H9 (cell line): Measurements from ENCODE around the gene NXPH4. TPM values are rescaled to one million over a fixed set of nuclear protein-coding genes. Genes with fewer than 3 reads are reported as not detected.
A peak's percentile ranks its signal among the peaks of the same experiment; 100 is the strongest.

Source experiments
- DNase-seq: peaks from one replicate; pipeline ENCODE4 v3.0.0-alpha.2; 2017
- H2AFZ ChIP-seq: one replicate; pipeline ENCODE4 v1.6.1; 2013; ENCODE audit warnings: mild to moderate bottlenecking, low read length, control low read depth, moderate library complexity
- H2AK5ac ChIP-seq: 2 replicates; pipeline ENCODE4 v1.6.1; 2013; ENCODE audit warnings: low read length, control low read depth, mixed read lengths; ENCODE audit not compliant: insufficient read length
- H2BK120ac ChIP-seq: one replicate; pipeline ENCODE4 v1.6.1; 2013; ENCODE audit warnings: low read depth, mild to moderate bottlenecking, low read length, control low read depth, inconsistent platforms; ENCODE audit not compliant: poor library complexity, severe bottlenecking
- H2BK12ac ChIP-seq: 2 replicates; pipeline ENCODE4 v1.6.1; 2013; ENCODE audit warnings: low read length, control low read depth, mixed read lengths, low read depth; ENCODE audit not compliant: insufficient read length
- H2BK15ac ChIP-seq: 2 replicates; pipeline ENCODE4 v1.6.1; 2013; ENCODE audit warnings: low read depth, low read length, control low read depth
- H2BK20ac ChIP-seq: one replicate; pipeline ENCODE4 v1.6.1; 2013; ENCODE audit warnings: low read depth, mild to moderate bottlenecking, low read length, control low read depth, inconsistent platforms; ENCODE audit not compliant: poor library complexity, severe bottlenecking
- H2BK5ac ChIP-seq: 2 replicates; pipeline ENCODE4 v1.6.1; 2013; ENCODE audit warnings: low read length, control low read depth, mixed read lengths; ENCODE audit not compliant: insufficient read length
- H3K14ac ChIP-seq: 2 replicates; pipeline ENCODE4 v1.6.1; 2013; ENCODE audit warnings: low read length, control low read depth; ENCODE audit not compliant: insufficient read depth
- H3K18ac ChIP-seq: 2 replicates; pipeline ENCODE4 v1.6.1; 2013; ENCODE audit warnings: low read depth, mild to moderate bottlenecking, mixed read lengths, low read length, control low read depth; ENCODE audit not compliant: insufficient read length
- H3K23ac ChIP-seq: 2 replicates; pipeline ENCODE4 v1.6.1; 2013; ENCODE audit warnings: low read length, control low read depth, mixed read lengths, low read depth; ENCODE audit not compliant: insufficient read length
- H3K23me2 ChIP-seq: 2 replicates; pipeline ENCODE4 v1.6.1; 2013; ENCODE audit warnings: low read depth, mild to moderate bottlenecking, mixed read lengths, low read length, control low read depth; ENCODE audit not compliant: insufficient read length, poor library complexity, severe bottlenecking
- H3K27ac ChIP-seq: 2 replicates; pipeline ENCODE4 v1.5.1; 2013; ENCODE audit warnings: low read length, control low read depth, mixed read lengths, low read depth; ENCODE audit not compliant: insufficient read length
- H3K27me3 ChIP-seq: 2 replicates; pipeline ENCODE4 v1.6.1; 2013; ENCODE audit warnings: low read length, control low read depth, inconsistent platforms; ENCODE audit not compliant: insufficient read depth
- H3K4ac ChIP-seq: 2 replicates; pipeline ENCODE4 v1.6.1; 2013; ENCODE audit warnings: low read depth, mild to moderate bottlenecking, control low read depth, inconsistent platforms, low read length, moderate library complexity
- H3K4me1 ChIP-seq: 2 replicates; pipeline ENCODE4 v1.6.1; 2013; ENCODE audit warnings: low read length, control low read depth, inconsistent platforms; ENCODE audit not compliant: insufficient read depth
- H3K4me2 ChIP-seq: 2 replicates; pipeline ENCODE4 v1.6.1; 2013; ENCODE audit warnings: low read length, control low read depth, mixed read lengths; ENCODE audit not compliant: insufficient read length, insufficient read depth
- H3K56ac ChIP-seq: 2 replicates; pipeline ENCODE4 v1.6.1; 2013; ENCODE audit warnings: low read depth, mild to moderate bottlenecking, mixed read lengths, low read length, control low read depth; ENCODE audit not compliant: insufficient read length
- H3K79me1 ChIP-seq: 2 replicates; pipeline ENCODE4 v1.6.1; 2013; ENCODE audit warnings: low read depth, mild to moderate bottlenecking, moderate library complexity, low read length, control low read depth, inconsistent platforms; ENCODE audit not compliant: insufficient read depth, poor library complexity, severe bottlenecking
- H3K79me2 ChIP-seq: 2 replicates; pipeline ENCODE4 v1.6.1; 2013; ENCODE audit warnings: low read length, control low read depth, inconsistent platforms; ENCODE audit not compliant: insufficient read depth
- H3K9ac ChIP-seq: 2 replicates; pipeline ENCODE4 v1.6.1; 2013; ENCODE audit warnings: low read length, control low read depth, mixed read lengths; ENCODE audit not compliant: insufficient read length; ENCODE audit errors: extremely low read depth
- H3K9me3 ChIP-seq: one replicate; pipeline ENCODE4 v1.6.1; 2013; ENCODE audit warnings: low read depth, low read length, inconsistent platforms; ENCODE audit not compliant: control insufficient read depth
- H3T11ph ChIP-seq: one replicate; pipeline ENCODE4 v1.6.1; 2013; ENCODE audit warnings: mild to moderate bottlenecking, low read length, control low read depth, inconsistent platforms
- H4K20me1 ChIP-seq: one replicate; pipeline ENCODE4 v1.6.1; 2013; ENCODE audit not compliant: control insufficient read depth, insufficient read length, insufficient read depth
- H4K5ac ChIP-seq: 2 replicates; pipeline ENCODE4 v1.6.1; 2013; ENCODE audit warnings: low read depth, mild to moderate bottlenecking, mixed read lengths, low read length, control low read depth; ENCODE audit not compliant: insufficient read length
- H4K8ac ChIP-seq: replicated peaks from 2 replicates; pipeline ENCODE4 v1.6.1; 2013; ENCODE audit warnings: low read length, control low read depth, mixed read lengths, low read depth; ENCODE audit not compliant: insufficient read length
- H4K91ac ChIP-seq: 2 replicates; pipeline ENCODE4 v1.6.1; 2013; ENCODE audit warnings: low read depth, mild to moderate bottlenecking, moderate library complexity, mixed read lengths, low read length, control low read depth; ENCODE audit not compliant: insufficient read length
- H3K27ac Mint-ChIP-seq, 3 experiments: 2 replicates in 2 of 3; 3 replicates in 1 of 3; pipeline ENCODE4 v1.8.0; 2020 to 2021; ENCODE audit warnings: mixed read lengths in 3 of 3, mild to moderate bottlenecking in 1 of 3, moderate library complexity in 1 of 3
- H3K27me3 Mint-ChIP-seq: 2 replicates; pipeline ENCODE4 v1.8.0; 2021; ENCODE audit warnings: low read depth, mild to moderate bottlenecking, moderate library complexity, mixed read lengths
- H3K36me3 Mint-ChIP-seq, 3 experiments: 2 replicates in 2 of 3; 3 replicates in 1 of 3; pipeline ENCODE4 v1.8.0; 2020 to 2021; ENCODE audit warnings: low read depth in 3 of 3, mixed read lengths in 3 of 3; ENCODE audit not compliant: insufficient read depth in 1 of 3
- H3K4me1 Mint-ChIP-seq, 2 experiments: 2 replicates each; pipeline ENCODE4 v1.8.0; 2020; ENCODE audit warnings: mixed read lengths in 2 of 2
- H3K4me3 Mint-ChIP-seq, 2 experiments: 2 replicates in 1 of 2; 3 replicates in 1 of 2; pipeline ENCODE4 v1.8.0; 2020 to 2021; ENCODE audit warnings: mild to moderate bottlenecking in 2 of 2, mixed read lengths in 2 of 2, moderate library complexity in 1 of 2
- H3K9me3 Mint-ChIP-seq, 2 experiments: 2 replicates in 1 of 2; 3 replicates in 1 of 2; pipeline ENCODE4 v1.8.0; 2020; ENCODE audit warnings: mild to moderate bottlenecking in 2 of 2, mixed read lengths in 2 of 2, moderate library complexity in 1 of 2
- WGBS: extraction: QIAGEN DNeasy Blood & Tissue Kit; methylation state at CpG from one replicate; pipeline ENCODE4 v1.1.7; 2013; ENCODE audit warnings: missing lambda C conversion rate, low lambda C conversion rate, mixed read lengths; ENCODE audit not compliant: insufficient read length; ENCODE audit errors: extremely low coverage; 5-methylcytosine and 5-hydroxymethylcytosine counted together
- total RNA-seq: library from RNA; stranded (reverse); gene quantifications from 2 replicates; pipeline ENCODE4 v1.2.1, GENCODE V29; 2021
- TF ChIP-seq, protein P1 (sequence below): fragments of 200-600 bp; sonication (generic); conservative IDR thresholded peaks from 3 replicates; pipeline ENCODE4 v1.8.0; 2021; ENCODE audit warnings: antibody characterized with exemption, mild to moderate bottlenecking

The NXPH4 gene
- total RNA-seq, 1 experiment from 2014 or later, result 2.1 TPM

- no peak overlapping the region for H3K27ac ChIP-seq
- peak overlapping the region in 1 of 3 experiments; percentile 42; a peak in 1 of 7 replicates for H3K27ac Mint-ChIP-seq
- no peak overlapping the region for H2BK15ac ChIP-seq
- peaks cover 29% of the 10 kb centered on the region for H3K23me2 ChIP-seq
- no peak overlapping the region for H3K9ac ChIP-seq
- TF ChIP-seq, protein P1, sequence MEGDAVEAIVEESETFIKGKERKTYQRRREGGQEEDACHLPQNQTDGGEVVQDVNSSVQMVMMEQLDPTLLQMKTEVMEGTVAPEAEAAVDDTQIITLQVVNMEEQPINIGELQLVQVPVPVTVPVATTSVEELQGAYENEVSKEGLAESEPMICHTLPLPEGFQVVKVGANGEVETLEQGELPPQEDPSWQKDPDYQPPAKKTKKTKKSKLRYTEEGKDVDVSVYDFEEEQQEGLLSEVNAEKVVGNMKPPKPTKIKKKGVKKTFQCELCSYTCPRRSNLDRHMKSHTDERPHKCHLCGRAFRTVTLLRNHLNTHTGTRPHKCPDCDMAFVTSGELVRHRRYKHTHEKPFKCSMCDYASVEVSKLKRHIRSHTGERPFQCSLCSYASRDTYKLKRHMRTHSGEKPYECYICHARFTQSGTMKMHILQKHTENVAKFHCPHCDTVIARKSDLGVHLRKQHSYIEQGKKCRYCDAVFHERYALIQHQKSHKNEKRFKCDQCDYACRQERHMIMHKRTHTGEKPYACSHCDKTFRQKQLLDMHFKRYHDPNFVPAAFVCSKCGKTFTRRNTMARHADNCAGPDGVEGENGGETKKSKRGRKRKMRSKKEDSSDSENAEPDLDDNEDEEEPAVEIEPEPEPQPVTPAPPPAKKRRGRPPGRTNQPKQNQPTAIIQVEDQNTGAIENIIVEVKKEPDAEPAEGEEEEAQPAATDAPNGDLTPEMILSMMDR, result no peak; the same call in 2 of the 3 replicates
- no peak overlapping the region for H3K23ac ChIP-seq
- H4K20me1 ChIP-seq, result no peaks in the 10 kb centered on the region
- H3K9me3 Mint-ChIP-seq, result no peaks in the 10 kb centered on the region
- H3K4me1 ChIP-seq, result 0 out of 2 replicates have a peak, but pooled peaks cover 4% of the 10 kb centered on the region
- H3K4me3 Mint-ChIP-seq, result peak overlapping the region in 1 of 2 experiments; percentile 84; a peak in 4 of 5 replicates
- H2BK20ac ChIP-seq, result no peak overlapping the region
- H2BK120ac ChIP-seq, result no peak overlapping the region
- no peak overlapping the region for H4K5ac ChIP-seq
- no peak overlapping the region for H3K18ac ChIP-seq
- no peaks in the 10 kb centered on the region for H3K79me2 ChIP-seq
- DNase-seq, result no peak
- peaks cover 0 to 2% (median 2%) of the 10 kb centered on the region in 3 experiments; a peak in 3 of 7 replicates for H3K36me3 Mint-ChIP-seq
- no peak overlapping the region for H2BK12ac ChIP-seq
- no peak overlapping the region for H3K4ac ChIP-seq
- no peak overlapping the region for H4K91ac ChIP-seq
- H2AK5ac ChIP-seq, result no peak overlapping the region
- H4K8ac ChIP-seq, result no peak overlapping the region
- no peaks in the 10 kb centered on the region for H3K9me3 ChIP-seq
- H3K27me3 Mint-ChIP-seq, result peaks cover 79% of the 10 kb centered on the region
- WGBS, result no CpG with 5 or more reads among the region's 48 CpGs
- peak overlapping the region; percentile 44 for H3K4me2 ChIP-seq
- no peak overlapping the region for H3T11ph ChIP-seq
- no peak overlapping the region for H2AFZ ChIP-seq
- peaks cover 57 to 68% of the 10 kb centered on the region in 2 experiments for H3K4me1 Mint-ChIP-seq
- peaks cover 48% of the 10 kb centered on the region for H3K27me3 ChIP-seq
- H3K14ac ChIP-seq, result no peak overlapping the region
- no peaks in the 10 kb centered on the region for H3K79me1 ChIP-seq
- no peak overlapping the region for H3K56ac ChIP-seq
- H2BK5ac ChIP-seq, result no peak overlapping the region
Observed at GRCh38 chr12:57241402-57242310, 25.1 kb downstream of the NXPH4 start.
